ENCODE results near the gene STRIP1.

Gene STRIP1

GRCh38 chr1:110083866-110084226 is 49.4 kb downstream of the STRIP1 start:
- TF ChIP-seq CSRNP3 (CRISPR knock-in tag; IDR thresholded peaks at IDR 0.05), result no peak
- ATAC-seq, result no peak

GRCh38 chr1:110084227-110085078 is 50.0 kb downstream of the STRIP1 start:
- no peak for TF ChIP-seq CREB5 (CRISPR knock-in tag; IDR thresholded peaks at IDR 0.05; ENCODE audit: low read depth)
- ATAC-seq, result no peak

GRCh38 chr1:110085671-110086070 is 51.2 kb downstream of the STRIP1 start:
- TF ChIP-seq ESRRG (CRISPR knock-in tag; IDR thresholded peaks at IDR 0.05) (no peak), ZNF70 (CRISPR knock-in tag; IDR thresholded peaks at IDR 0.05) (no peak), POU6F1 (CRISPR knock-in tag; IDR thresholded peaks at IDR 0.05; ENCODE audit: borderline replicate concordance, low read depth) (no peak), CSDC2 (CRISPR knock-in tag; IDR thresholded peaks at IDR 0.05) (no peak), PPARA (CRISPR knock-in tag; IDR thresholded peaks at IDR 0.05; ENCODE audit: borderline replicate concordance) (no peak), PATZ1 (CRISPR knock-in tag; IDR thresholded peaks at IDR 0.05; ENCODE audit: borderline replicate concordance) (no peak), TSHZ2 (CRISPR knock-in tag; IDR thresholded peaks at IDR 0.05) (no peak), ZNF8 (CRISPR knock-in tag; IDR thresholded peaks at IDR 0.05) (no peak)
- no peak for ATAC-seq

- peak; percentile 57 for ATAC-seq
- TF ChIP-seq POU6F1 (CRISPR knock-in tag; IDR thresholded peaks at IDR 0.05; ENCODE audit: borderline replicate concordance, low read depth) (no peak), TSHZ2 (CRISPR knock-in tag; IDR thresholded peaks at IDR 0.05) (no peak), ZC3H10 (CRISPR knock-in tag; IDR thresholded peaks at IDR 0.05) (no peak), GLIS3 (CRISPR knock-in tag; IDR thresholded peaks at IDR 0.05) (no peak), PATZ1 (CRISPR knock-in tag; IDR thresholded peaks at IDR 0.05; ENCODE audit: borderline replicate concordance) (no peak), ZFP30 (CRISPR knock-in tag; IDR thresholded peaks at IDR 0.05) (no peak), TCF4 (CRISPR knock-in tag; IDR thresholded peaks at IDR 0.05; ENCODE audit: borderline replicate concordance) (no peak)
Observed at GRCh38 chr1:110086961-110087360, 52.5 kb downstream of the STRIP1 start.
